GM12892 (cell line): ENCODE measurements around the gene CCL7.

Source experiments
- DNase-seq: peaks from one replicate; pipeline ENCODE4 v3.0.0; 2011; ENCODE audit not compliant: insufficient read length
- FAIRE-seq: peaks from 2 replicates; lab custom pipeline; 2011; peaks lifted over from hg19 to GRCh38; lab: Jason Lieb, UNC
- POLR2A ChIP-seq: IDR thresholded peaks from 2 replicates; pipeline ENCODE4 v1.6.1; 2011; ENCODE audit warnings: low read depth, low read length, control low read depth
- POLR2AphosphoS5 ChIP-seq: IDR thresholded peaks from 2 replicates; pipeline ENCODE4 v1.6.1; 2011; ENCODE audit warnings: low read depth, low read length, control low read depth
- TAF1 ChIP-seq: IDR thresholded peaks from 2 replicates; pipeline ENCODE4 v1.6.1; 2011; ENCODE audit warnings: low read depth, mild to moderate bottlenecking, control low read depth, low read length, borderline replicate concordance

CCL7 gene

DNA sequence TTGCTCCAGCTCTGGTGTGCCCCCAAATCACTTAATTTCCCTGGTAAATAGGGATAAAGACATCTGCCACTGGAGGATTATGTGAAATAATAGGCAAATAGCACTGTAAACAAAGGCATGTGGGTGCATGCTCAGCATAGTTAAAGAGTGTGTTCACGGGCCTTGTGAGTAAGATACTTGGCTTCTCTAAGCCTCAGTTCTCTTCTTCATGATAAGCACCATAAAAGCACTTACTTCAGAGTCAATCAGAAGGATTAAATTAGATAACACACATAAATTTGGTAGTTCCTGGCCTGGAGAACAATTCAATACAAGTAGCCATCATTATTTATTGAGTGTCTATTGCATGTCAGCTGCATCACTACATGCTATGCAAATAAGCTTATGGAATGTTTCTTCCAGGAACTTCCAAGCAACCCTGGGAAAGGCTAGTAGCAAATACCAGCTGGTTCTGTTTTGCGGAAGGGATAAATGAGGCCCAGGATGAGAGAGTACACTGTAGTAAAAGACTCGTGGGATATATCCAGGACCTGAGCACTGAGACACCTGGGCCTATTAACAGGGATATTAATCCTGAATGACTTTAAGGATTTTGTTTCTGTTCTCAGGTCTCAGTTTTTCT is 30.0 kb downstream of the CCL7 start:
- FAIRE-seq (no peak), DNase-seq (no peak)
- TF ChIP-seq POLR2A (no peak), POLR2AphosphoS5 (no peak), TAF1 (no peak)

DNA sequence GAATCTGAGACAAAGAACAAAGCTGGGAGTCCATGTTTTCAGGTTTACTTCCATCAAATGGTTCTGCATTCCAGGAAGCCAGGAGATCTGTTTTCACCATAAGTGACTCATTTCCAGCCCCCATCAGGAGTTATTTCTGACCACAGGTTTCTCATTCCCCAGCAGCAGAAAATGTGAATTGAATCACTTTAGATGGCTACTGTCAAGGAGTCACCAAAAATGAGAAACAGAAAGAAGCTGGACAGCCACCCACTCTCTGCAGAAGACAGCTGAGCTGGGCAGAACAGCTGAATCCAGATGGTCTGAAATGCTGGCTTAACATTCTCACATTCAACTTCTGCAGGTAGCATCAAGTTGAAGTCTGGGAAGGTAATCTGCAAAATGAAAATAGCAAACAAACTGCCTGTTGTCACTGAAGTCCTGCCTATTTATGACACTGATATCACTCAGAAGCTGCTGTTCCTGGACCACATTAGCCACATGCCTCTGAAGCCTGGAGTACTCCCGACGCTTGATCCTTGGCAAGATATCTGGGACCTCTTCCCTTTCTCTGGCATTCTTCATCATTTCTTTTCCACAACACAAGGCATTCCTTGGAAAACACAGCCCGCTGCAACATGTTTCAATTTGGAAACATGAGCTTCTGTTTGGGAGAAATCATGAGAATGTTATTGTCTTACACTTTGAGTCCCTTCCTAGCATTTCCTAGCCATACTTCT is 30.8 kb downstream of the CCL7 start:
- DNase-seq = no peak
- no peak for FAIRE-seq
- TF ChIP-seq POLR2AphosphoS5 = no peak
- no peak for TF ChIP-seq TAF1
- no peak for TF ChIP-seq POLR2A

DNA sequence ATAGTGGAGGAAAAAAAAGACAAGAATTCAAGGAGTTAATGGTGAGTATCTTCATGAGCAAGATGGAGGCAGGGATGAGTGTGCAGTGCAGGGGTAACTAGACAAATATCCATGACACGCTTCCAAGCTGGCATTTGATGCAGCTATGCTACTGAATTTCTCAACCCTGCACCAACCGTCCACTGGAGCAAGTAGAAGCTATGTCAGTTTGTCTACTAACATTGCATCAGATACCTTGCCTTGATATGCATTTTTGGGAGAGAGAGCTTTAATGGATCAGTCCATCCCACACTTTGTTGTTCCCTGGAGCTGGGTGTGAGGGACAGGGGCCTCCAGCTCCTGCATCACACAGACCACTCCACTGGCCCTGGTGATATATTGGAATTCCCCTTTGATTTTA is 32.0 kb downstream of the CCL7 start:
- no peak for DNase-seq
- TF ChIP-seq POLR2A (no peak), POLR2AphosphoS5 (no peak), TAF1 (no peak)
- FAIRE-seq = no peak

DNA sequence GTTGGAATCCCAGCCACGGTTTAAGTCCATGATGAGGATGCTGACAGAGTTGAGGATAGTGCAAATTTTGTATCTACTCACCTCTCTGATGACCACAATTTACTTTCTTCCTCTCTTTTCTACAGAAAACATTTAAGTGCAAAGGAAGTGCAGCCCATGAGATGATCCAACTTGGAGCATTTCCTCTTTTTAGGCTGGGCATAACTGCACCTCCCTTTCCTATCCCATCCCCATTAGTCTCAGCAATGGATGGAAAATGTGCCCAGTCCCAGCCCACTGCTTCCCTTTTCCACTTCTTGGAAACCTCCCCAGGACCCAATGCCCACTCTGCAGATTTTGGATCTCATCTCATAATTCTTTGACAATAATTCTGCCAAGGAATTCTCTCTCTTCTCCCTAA is 32.6 kb downstream of the CCL7 start:
- FAIRE-seq (no peak), DNase-seq (no peak)
- no peak for TF ChIP-seq POLR2AphosphoS5
- TF ChIP-seq POLR2A = no peak
- no peak for TF ChIP-seq TAF1

DNA sequence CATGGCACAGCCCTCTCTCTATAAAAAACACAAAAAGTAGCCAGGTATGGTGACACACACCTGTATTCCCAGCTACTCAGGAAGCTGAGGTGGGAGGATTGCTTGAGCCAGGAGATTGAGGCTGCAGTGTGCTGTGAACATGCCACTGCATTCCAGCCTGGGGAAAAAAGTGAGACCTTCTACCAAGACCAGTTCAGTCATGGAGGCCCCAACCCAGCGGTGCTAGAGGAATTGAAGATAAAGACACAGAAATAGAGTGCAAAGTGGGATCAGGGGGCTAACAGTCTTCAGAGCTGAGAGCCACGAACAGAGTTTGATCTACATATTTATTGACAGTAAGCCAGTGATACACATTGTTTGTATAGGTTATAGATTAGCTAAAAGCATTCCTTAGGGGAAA is 33.6 kb downstream of the CCL7 start:
- no peak for DNase-seq
- FAIRE-seq = no peak

DNA sequence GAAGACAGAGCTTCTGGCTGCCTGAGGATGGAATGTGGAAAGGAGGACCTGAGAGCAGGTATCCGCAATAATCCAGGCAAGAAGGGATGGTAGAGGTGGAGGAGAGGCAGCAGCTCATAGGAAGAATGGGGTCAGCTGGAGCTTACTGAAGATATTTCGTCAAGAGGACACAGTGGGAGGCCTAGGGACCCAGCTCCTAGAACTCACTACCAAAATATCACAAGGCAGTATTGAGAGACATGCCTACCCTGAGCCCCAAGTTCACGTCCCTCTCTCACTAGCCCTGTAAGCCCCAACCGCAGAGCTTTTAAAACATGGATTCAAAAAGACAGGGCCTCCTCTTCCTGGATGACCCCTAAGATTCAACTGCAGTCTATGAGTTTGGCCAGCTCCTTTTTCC is 35.0 kb downstream of the CCL7 start:
- TF ChIP-seq TAF1 (no peak), POLR2AphosphoS5 (no peak), POLR2A (no peak)
- no peak for DNase-seq
- FAIRE-seq = no peak

More for the DNA sequence above, 33.6 kb downstream of the CCL7 start:
- TF ChIP-seq POLR2A (no peak), TAF1 (no peak), POLR2AphosphoS5 (no peak)

DNA sequence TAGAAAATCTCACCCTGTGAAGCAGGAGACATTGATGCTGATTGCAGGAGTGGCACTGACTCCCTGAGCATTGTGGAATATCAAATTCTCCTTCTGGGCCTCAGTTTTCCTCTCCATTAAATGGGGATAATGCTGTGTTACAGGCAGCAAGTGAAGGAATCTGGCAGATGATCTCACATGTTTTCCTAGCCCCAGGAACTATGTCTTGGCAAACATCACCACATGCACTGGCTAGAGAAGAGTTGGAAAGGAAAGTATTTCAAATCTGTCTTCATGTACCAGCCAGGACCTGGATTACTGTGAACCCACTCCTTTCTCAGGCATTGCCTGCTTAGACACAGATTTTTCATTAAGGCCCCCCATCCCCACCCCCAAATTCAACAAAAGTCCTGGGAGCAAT is 35.6 kb downstream of the CCL7 start:
- no peak for DNase-seq
- TF ChIP-seq POLR2AphosphoS5 = no peak
- no peak for TF ChIP-seq TAF1
- no peak for FAIRE-seq

DNA sequence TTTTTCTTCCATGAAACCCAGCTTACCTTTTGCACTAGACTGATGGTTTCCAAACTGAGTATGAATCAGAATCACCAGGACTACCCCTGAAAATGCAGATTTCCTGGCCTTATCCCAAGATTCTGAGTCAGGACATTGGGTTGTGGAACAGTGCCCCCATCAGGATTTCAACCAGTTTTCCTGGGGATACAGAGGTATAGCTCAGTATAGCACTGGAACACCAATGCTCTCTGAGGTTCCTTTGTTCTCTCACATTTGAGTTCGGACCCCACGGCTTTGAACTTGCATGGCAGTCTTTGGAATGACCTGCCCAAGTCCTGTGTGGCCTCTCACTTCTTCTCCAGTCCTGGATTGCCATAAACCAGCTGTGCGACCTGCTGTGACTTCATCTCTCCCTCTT is 36.4 kb downstream of the CCL7 start:
- TF ChIP-seq POLR2A (no peak), TAF1 (no peak), POLR2AphosphoS5 (no peak)
- no peak for FAIRE-seq
- no peak for DNase-seq

DNA sequence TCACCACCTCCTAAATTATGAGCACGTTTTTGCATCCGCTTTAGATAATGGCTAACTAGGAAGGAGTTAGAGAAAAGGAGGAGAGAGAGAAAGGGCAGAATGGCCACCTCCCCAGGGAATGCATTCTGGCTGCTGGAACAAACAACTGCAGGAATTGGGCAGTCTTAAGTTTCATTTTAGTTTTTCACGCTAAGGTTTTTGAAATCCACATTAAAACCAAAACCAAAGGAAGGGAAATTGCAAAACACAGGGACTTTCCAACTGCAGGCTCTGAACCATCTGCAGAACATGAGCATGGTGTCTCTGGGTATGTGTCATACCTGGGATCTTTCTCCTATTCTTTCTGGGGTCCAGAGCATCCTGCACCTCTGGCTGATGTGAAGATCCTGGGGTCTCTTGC is 37.1 kb downstream of the CCL7 start:
- FAIRE-seq = no peak
- DNase-seq = no peak
- TF ChIP-seq POLR2A = no peak

DNA sequence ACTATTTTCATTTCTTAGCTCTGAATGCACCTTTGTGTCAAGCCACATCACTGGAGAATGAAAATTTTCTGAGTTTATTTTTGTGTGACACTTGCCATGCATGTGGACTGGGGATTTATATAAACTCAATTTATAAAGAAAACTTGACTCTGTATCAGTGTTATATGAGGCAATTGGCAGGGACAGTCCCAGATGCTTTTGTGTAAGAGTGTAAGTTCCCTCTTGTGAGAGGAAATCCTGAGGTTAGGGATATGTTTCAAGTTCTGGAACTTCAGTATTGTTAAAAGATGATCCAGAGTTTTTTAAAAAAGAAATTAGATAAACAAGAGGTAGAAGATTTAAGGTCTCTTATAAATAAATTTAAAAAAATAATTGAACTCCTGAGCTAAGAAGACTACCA is 38.4 kb downstream of the CCL7 start:
- no peak for TF ChIP-seq POLR2A
- no peak for TF ChIP-seq TAF1
- no peak for TF ChIP-seq POLR2AphosphoS5
- DNase-seq (no peak), FAIRE-seq (no peak)

DNA sequence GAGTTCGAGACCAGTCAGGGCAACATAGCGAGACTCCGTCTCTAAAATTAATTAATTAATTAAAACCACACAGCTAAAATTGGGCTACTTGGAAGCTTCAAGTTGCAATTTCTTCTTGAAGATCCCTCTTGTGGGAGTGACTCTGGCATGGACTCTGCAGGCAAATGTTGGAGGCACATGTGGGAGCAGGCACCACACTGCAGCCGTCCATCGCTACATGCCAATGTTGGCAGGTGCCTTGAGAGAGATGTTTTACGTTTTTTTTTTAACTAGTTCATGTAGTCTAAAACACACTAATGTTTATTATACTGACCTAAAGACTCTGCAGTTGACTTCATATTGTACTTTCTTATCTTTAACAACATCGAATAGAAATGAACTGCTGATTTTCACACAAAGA is 41.3 kb downstream of the CCL7 start:
- no peak for TF ChIP-seq TAF1
- no peak for TF ChIP-seq POLR2A
- TF ChIP-seq POLR2AphosphoS5 = no peak
- FAIRE-seq (no peak), DNase-seq (no peak)

DNA sequence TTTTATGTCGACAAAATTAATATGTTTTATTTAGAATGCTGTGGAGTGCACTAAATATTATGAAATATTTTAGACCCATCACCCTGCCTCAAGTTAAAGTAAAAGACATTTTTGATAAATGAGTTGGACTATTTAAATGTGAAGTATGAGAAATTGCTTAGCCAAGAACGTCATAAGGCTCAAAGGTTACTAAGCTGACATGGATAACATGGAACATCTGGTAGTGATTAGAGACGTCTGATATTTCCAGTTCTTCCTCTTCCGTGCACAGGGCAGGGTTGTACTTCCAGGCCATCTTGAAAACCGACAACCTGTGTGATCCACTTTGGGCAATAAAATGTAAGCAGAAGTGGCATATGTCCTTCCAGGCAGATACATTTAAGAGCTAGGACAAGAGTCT is 42.1 kb downstream of the CCL7 start:
- no peak for DNase-seq
- TF ChIP-seq POLR2A (no peak), POLR2AphosphoS5 (no peak), TAF1 (no peak)
- FAIRE-seq = no peak

DNA sequence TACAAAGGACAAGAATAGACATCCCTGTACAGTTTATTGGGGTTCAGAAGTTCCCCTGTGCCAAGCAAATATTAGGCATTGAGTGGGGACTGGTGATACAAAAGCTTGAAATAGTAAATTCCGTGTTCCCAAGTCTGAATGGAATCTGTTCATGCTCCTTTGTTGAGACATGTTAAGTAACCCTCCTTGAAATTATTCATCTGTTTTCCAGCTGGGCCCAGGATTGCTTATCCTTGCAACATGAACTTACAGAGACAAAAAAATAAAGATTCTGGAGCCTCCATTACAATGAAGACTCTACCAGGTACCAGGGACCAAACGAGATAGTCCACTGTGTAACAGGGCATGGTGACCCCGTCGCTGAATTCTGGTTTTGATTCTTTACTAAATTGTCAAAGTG is 43.1 kb downstream of the CCL7 start:
- no peak for TF ChIP-seq TAF1
- TF ChIP-seq POLR2A = no peak
- TF ChIP-seq POLR2AphosphoS5 = no peak
- DNase-seq (no peak), FAIRE-seq (no peak)

DNA sequence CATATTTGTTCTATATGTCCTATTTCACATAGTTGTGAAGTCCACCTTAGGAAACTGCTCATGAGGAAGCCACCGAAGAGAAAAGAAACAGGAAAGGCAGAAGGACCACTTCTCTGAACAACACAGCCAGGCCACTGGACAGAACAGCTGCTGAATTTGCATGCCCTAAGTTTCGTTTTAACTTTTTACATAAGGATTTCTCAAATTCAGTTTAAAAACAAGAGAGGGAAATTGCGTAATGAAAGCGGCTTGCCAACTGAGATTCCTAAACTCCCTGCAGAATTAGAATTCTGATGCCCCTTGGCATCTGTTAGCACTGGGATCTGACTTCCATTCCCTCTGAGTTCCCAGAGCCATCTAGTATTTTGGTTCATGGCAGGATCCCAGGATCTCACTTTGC is 44.3 kb downstream of the CCL7 start:
- TF ChIP-seq POLR2A (no peak), TAF1 (no peak), POLR2AphosphoS5 (no peak)
- DNase-seq (no peak), FAIRE-seq (no peak)
